ENCODE results near the gene LPGAT1.
"Not testable (repeated sequence)": the region's sequence is repeated elsewhere in the genome, so short reads cannot be mapped to it uniquely, and the experiment has no call there.

LPGAT1 gene

DNA sequence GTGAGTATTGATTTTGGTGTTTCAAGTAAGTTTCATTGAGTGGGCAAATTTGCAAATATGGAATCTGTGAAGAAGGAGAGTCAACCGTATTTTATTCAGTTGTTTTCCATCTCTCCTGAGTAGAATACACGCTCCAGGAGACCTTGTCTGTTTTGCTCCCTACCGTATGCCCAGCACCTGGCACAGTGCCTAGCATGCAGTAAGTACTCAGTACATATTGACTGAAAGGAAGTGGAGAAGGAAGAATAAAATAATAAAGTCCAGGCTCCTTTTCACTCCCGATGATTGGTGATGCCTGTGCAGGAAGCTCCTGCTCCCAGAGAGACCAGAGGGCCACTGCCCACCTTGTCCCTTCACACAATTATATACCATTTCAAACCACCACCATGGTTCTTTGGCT, 95.8 kb downstream of the LPGAT1 start:
- DNase-seq (ENCODE audit: low spot score), result no peak

DNA sequence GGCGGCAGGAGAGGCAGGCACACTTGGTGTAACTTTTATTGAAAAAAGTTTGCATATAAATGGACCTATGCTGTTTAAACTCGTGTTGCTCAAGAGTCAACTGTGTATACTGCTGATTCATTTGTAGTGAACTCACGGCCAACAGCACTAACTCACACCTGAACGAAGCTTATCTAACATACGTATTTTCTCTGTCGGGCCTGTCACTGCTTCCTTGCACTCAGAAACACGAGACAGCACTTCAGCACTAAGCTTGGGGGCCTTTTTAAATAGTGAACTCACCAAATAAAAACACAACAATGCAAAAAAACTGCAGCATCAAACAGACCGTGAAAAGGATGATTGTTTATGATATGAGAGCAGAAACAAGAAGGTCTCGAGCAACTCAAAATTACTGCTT, 96.2 kb downstream of the LPGAT1 start:
- no peak for DNase-seq (ENCODE audit: low spot score)

DNA sequence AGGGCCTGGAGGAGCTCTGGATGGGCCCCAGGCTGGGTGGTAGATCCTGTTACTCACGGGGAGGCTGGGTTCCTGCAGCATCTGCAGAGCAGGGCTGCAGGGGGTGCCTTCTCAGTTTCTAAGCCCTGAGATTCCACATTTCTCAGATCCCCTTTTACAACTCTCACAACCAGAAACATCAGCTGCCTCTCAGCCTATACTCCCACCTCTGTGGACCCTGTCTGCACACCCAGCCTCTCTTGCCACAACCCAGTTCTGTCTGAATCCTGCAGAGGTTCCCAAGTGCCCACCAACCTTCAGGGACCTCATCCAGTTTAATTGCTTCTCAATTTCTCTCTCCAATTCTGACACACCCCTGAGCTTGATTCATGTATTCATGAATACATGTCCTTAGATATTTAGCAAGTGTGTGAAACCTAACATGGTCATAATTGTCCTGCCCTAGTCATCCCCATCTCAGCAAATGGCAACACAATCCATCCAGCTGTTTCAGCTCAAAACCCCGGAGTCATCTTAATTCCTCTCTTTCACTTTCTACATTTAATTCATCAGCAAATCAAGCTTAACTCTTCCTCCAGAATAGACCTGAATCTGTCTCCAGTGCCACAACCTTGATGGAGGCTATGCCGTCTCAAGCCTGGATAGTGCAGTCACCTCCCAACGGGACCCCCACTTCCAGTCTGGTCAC, 98.1 kb downstream of the LPGAT1 start:
- no peak for DNase-seq (ENCODE audit: low spot score)

- no peak for DNase-seq (ENCODE audit: low spot score)
Measured at GRCh38 chr1:211731456-211732292, 98.9 kb downstream of the LPGAT1 start.

GRCh38 chr1:211730347-211730746, 100.2 kb downstream of the LPGAT1 start:
- no peak for DNase-seq (ENCODE audit: low spot score)

GRCh38 chr1:211729238-211729637, 101.3 kb downstream of the LPGAT1 start:
- DNase-seq (ENCODE audit: low spot score), result no peak

GRCh38 chr1:211726467-211726995, 104.0 kb downstream of the LPGAT1 start:
- no peak for DNase-seq (ENCODE audit: low spot score)

GRCh38 chr1:211724687-211725196, 105.8 kb downstream of the LPGAT1 start:
- DNase-seq (ENCODE audit: low spot score), result peak; percentile 65

DNA sequence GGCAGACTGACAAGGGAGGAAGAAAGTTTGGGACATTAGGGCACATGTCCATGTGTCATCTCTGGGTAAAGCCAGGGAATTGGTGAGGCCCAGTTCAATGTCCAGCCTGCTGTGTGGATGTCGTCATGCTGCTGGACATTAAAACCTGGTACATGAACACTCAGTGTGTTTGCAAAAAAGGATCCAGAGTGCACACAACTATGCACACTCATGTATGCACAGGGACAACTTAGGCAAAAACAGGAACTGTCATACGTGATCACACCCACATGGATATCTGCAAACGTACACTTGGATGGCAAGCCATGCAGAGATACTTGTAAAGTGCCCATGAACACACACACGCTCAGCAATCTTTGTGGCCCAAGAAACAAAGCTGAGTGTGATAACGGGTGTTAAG, 107.3 kb downstream of the LPGAT1 start:
- peak; percentile 13 for DNase-seq (ENCODE audit: low spot score)

GRCh38 chr1:211722277-211723175, 108.0 kb downstream of the LPGAT1 start:
- no peak for DNase-seq (ENCODE audit: low spot score)

- DNase-seq (ENCODE audit: low spot score), result not testable (repeated sequence)
Measured at GRCh38 chr1:211716555-211716954, 114.0 kb downstream of the LPGAT1 start.

- no peak for DNase-seq (ENCODE audit: low spot score)
Measured at GRCh38 chr1:211715971-211716370, 114.6 kb downstream of the LPGAT1 start.

DNA sequence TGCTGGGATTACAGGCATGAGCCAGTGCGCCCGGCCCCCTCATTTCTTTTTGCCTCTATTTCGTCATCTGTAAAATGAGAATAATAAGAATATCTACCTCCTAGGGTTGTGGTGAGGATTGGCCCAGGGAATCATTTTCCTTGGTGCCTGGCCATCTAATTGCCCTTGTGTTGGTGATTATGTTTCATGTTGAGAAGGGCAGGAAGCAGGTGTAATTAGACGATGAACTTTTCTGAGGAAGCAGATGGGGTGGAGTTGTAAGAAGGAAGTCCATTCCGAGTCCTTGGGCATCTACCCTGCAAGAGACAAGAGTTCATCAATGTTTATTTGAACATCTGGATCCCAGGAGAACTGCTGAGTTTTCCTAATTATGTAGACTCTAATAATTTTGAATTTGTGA, 116.4 kb downstream of the LPGAT1 start:
- no peak for DNase-seq (ENCODE audit: low spot score)

GRCh38 chr1:211713231-211713630, 117.3 kb downstream of the LPGAT1 start:
- no peak for DNase-seq (ENCODE audit: low spot score)

DNA sequence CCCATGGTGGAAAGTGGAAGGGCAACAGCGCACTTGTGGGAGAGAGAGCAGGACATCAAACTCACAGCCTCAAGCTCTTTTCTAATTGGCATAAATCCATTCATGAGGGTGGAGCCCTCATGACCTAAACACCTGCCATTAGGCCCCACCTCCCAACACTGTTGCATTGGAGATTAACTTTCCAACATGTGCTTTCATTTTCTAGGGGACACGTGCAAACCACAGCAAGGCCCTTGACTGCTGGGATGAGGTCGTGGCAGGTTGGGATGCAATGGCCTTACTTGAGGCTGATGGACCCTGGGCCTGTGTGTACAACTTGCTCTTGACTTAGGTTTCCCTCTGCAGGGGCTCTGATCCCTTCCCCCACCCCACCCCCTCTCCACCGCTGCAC, 119.3 kb downstream of the LPGAT1 start:
- no peak for DNase-seq (ENCODE audit: low spot score)

DNA sequence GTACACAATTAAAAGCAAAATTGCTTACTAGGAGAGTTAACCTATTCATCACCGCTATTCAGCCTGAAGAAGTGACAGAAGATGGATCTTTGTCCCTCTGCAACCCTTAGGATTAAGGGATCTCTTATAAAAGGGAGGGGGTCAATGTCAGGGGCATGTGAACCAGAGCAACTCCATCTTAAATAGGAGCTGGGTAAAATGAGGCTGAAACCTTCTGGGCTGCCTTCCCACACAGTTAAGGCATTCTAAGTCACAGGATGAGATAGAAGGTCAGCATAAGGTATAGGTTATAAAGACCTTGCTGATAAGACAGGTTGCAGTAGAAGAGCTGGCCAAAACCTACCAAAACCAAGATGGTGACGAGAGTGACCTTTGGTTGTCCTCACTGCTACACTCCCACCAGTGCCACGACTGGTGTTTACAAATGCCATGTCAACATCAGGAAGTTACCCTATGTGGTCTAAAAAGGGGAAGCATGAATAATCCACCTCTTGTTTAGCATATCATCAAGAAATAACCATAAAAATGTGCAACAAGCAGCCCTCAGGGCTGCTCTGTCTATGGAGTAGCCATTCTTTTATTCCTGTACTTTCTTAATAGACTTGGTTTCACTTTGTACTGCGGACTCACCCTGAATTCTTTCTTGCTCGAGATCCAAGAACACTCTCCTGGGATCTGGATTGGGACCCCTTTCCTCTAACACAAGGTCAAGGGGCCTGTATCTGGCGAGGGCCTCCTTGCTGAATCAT, 119.8 kb downstream of the LPGAT1 start:
- no peak for DNase-seq (ENCODE audit: low spot score)

GRCh38 chr1:211708926-211709325, 121.6 kb downstream of the LPGAT1 start:
- no peak for DNase-seq (ENCODE audit: low spot score)

DNA sequence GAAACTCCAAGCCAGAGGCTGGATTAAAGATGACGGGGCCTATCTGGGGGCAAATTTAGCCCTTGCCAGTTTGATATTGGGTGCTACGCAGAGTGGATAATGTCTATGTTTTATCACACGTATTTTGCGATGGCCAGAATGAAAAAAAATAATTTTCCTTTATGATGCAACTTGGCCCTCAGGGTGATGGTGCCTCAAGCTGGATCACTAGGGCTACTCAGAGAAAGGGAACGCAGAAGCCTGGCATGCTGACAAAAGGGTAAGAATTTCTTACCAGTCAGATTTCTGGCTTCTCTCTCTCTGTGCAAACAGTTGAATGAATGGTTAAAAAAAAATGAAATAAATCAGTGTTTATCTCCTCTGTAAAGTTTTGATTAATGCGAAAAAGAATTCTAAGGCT, 122.6 kb downstream of the LPGAT1 start:
- DNase-seq (ENCODE audit: low spot score), result no peak

DNA sequence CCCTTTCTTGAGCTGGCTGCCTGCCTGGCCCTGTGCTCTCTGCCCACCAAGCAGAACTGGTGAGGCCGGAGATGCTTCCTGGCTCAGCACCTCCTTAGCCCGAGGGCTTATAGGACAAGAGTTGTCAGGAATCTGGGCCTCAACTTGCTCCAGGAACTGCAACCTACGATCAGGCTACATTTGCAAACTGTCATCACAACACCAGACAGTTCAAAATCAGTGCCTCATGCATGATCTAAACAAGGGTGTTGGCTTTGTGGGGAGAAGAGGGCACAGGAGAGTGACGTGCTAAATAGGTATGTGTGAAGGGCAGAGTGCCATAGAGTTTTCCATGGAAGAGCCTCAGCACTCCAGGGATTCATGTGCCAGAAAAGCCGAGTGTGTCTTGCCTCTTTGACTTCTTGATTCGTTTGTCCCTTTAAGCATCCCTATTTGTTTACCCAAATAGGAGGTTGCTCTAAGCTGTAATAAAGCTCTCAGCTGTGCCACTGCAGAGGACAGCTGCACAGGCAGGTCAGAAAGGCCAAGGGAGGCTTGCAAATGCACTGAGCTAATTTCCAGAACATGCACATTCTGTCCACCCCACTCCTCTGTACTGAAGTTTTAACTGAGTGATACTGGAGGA, 125.0 kb downstream of the LPGAT1 start:
- no peak for DNase-seq (ENCODE audit: low spot score)

DNA sequence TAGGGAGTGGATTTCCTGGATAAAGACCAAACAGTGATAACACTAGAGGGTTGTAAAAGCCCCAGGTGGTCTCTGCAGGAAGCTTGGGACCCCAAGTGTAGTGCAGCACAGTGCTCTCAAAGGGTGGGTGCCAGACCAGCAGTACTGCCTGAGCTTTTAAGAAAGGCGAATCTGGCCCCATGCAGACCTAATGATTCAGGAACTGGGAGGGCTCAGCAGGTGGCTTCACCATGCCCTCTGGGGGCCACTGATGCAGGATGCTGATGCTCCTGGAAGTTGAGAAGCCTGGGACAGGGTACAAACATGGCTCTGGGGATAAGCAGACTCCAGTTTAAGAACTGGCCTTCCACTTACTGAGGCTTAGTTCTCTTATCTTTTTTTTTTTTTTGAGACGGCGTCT, 126.0 kb downstream of the LPGAT1 start:
- DNase-seq (ENCODE audit: low spot score), result no peak
